HG03066 (cell line): ENCODE data around the gene SULT1C2.

Experiments
- ATAC-seq: cut with Tn5 transposase; IDR thresholded peaks from one replicate; pipeline ENCODE4 v1.9.1; 2021; ENCODE audit warnings: low read depth; ENCODE audit not compliant: unreplicated experiment

Gene SULT1C2

GRCh38 chr2:108287169-108287568, 1.5 kb upstream of the SULT1C2 start:
- no peak for ATAC-seq

GRCh38 chr2:108293850-108294249, 5.2 kb downstream of the SULT1C2 start:
- no peak for ATAC-seq

DNA sequence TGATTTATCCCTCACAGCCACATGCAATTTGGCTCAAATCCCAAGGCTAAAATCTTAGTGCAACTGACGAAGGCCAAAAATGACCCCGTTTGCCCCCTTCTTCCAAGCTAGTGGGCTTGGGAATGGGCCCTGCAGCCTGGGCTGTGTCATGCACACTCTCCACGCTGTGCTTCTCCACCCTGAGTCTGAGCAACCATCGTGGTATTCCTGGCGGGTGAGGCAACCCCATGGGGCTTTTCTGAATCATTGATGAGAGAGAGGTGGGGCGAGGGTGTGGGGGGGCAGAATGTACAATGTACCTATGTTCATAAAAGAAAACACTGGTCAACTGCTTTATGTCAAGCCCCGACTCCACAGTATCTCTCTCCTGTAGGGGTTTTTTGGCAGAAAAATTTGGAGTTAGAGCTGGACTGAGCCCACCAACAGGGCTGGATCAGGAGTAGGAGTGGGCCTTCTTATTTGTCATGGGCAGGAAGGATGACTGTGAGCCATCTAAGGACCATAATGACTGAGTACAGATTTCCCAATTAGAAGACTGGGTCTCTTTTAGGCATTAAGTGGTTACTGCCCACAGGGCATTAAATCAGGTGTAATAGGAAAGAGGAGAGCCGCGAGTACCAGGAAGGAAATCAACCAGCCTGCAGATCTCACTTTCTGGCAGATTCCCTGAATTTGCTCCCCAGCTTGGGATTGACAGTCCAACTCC, 8.9 kb downstream of the SULT1C2 start:
- no peak for ATAC-seq

DNA sequence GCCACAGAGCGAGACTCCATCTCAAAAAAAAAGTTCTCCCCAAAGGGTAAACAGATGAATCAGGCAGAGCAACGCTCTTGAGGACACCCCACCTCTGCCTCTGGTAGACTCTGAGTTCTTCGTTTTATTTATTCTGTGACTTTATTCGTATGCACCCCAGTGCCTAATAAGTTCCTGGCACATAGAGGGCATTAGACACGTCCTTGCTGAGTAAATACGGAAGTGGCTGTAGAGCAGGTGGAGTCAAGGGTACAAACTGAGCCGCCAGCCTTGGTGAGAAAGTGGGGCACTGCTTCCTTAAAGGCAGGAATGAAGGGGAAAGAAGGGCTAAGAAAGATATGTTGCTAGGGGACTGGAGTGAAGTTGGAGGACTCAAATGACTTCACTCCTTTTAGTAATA, 12.9 kb downstream of the SULT1C2 start:
- no peak for ATAC-seq

GRCh38 chr2:108304975-108305374, 16.3 kb downstream of the SULT1C2 start:
- no peak for ATAC-seq

- no peak for ATAC-seq
Observed at GRCh38 chr2:108305901-108306300, 17.2 kb downstream of the SULT1C2 start.

DNA sequence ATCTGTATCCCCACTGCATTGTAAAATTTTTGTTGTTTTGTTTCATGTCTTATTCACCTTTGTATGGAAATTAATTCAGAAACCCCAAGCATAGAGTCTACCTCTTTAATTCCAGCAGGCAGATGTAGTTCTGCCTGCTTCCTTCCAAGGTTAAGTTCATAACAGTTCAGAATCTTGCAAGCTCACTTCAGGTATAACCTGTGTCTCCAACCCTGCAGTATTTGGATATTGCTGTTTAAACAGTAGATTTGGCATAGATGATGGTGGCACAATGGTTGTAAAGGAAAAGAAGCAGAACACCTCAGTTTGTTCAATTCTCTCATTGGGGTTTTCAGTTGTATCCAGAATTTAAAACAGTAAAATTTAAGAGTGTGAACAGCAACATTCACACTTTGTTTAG, 21.2 kb downstream of the SULT1C2 start:
- no peak for ATAC-seq

DNA sequence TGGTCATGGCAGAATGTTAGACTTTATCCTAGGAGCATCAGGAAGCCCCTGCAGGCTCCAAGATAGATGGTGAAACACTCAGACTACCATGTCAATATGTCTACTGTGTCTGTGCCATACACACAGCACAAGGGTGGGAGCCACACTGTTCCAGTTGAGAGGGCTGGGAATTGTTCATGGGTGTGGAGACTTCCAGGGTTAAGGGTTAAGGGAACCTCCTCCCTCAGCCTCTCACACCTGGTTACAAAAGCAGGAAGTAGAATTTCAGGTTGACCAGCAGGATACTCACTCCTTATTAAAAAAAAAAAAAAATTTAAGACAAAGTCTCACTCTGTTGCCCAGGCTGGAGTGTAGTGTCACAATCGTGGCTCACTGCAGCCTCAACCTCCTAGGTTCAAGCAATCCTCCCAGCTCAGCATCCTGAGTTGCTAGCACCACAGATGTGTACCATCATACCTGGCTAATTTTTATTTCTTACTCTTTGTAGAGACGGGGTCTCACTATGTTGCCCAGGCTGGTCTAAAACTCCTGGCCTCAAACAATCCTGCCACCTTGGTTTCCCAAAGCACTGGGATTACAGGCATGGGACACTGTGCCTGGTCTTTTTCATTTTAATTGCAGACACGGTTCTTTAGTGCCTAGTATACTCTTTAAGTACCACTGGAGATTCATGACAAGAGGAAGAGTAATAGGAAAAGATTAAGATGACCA, 26.0 kb downstream of the SULT1C2 start:
- ATAC-seq, result no peak

DNA sequence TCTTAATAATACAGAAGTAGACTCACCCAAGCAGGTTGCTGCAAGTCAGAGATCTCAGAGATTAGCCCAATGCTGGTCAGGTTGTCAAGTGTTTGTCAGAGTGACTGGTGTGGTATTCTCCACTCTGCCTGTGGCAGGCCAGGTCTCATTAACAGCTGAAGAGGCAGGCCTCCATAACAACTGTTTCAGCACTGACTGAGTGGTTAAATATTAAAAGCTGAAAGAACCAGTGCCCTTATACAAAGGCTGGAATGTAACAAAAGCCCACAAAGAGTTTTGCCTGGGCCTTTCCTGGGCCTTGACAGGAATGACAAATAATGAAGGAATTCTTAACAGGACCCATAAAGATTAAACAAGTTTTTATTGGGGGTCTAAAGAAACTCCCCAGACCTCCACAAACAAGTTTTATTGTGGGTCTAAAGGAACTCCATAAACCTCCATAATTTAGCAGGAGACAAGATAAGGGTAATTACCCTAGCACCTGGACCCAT, 26.8 kb downstream of the SULT1C2 start:
- no peak for ATAC-seq

DNA sequence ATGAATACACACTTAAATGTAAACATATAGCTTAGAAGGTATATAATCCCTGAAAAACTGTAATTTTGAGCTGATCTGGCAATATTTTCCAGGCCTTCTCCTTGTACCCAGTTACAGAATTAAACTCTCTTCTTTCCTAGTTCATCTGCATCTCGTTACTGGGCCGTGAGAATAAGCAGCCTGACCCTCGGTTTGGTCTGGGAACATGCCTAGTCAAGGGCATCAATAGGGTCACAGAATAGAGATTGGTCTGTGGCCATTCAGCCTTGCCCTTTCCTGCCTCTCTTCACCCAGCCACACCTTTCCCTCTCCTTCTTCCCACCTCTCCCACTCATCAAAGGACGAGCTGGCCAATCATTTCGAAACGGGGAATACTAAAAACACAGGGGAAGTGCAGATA, 27.3 kb downstream of the SULT1C2 start:
- ATAC-seq, result no peak

- ATAC-seq, result no peak
Observed at GRCh38 chr2:108316461-108317258, 28.0 kb downstream of the SULT1C2 start.

DNA sequence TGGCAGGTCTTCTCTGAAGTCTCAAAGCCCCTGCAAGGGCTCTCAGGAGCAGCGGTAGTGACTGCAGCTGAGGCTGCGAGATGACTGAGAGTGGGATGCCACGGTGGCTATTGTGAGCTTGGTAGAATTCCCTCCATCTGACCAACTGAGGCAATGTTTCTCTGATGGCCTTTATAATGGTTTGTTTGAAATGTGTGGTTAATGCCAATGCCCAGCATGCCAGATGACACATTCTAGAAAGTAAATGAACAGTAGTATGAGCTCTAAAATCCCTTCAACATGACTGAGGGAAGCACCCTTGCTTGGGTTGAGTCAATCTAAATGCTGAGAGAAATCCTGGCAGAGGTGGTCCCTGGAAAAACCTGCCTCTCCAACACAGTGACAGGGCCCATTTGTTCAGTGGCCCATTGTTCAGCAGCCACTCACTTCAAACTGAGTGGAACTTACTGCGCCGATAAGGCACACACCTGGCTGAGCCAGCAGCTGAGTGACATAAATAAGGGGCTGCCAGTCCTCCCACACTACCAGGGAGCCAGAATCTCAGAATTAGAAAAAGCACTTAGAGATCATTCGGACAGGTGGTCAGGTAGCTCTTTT, 31.7 kb downstream of the SULT1C2 start:
- no peak for ATAC-seq

- no peak for ATAC-seq
Observed at GRCh38 chr2:108323619-108324018, 34.9 kb downstream of the SULT1C2 start.

GRCh38 chr2:108324531-108325255, 36.0 kb downstream of the SULT1C2 start:
- no peak for ATAC-seq

DNA sequence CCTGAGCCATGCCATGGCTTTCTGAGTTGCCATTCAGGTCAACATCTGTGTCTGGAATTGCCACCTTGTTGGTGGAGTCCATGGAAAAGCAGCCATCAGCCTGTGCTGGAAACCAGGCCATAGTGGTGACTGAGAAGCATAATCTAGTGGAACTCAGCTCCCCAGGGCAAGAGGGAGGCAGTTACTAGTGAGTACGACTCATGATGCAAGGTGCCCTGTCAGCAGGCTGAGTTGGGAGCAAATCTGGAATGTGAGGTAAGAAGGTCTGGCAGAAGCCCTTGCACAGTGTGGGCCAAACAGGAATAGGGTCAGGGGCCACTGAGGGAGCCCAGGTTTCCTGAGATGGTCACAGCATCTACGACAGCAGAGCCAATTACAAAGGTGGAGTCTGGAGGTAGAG, 37.1 kb downstream of the SULT1C2 start:
- no peak for ATAC-seq

- no peak for ATAC-seq
Observed at GRCh38 chr2:108329771-108330170, 41.1 kb downstream of the SULT1C2 start.

- no peak for ATAC-seq
Observed at GRCh38 chr2:108330979-108331378, 42.3 kb downstream of the SULT1C2 start.

GRCh38 chr2:108345951-108346350, 57.3 kb downstream of the SULT1C2 start:
- no peak for ATAC-seq

DNA sequence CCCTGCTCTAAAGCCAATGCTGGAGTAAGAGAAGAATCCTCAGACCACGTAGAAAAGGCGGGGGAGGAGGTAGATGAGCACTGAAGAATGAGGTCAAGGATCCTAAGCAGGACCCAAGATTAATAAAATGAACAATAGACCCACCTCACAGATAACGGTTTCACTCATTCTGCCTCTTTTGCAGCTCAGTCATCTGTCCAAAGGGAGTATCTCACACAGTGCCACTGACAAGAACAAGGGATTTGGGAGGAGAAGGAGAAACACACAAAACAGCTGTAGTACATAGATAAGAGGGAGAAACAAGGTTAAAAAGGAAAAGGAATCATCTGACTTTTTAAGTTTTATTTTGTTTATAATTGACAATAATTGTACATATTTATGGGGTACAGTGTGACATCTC, 58.1 kb downstream of the SULT1C2 start:
- ATAC-seq, result no peak

GRCh38 chr2:108347786-108348185, 59.1 kb downstream of the SULT1C2 start:
- ATAC-seq, result no peak
